ENCODE data around the gene LKAAEAR1. TPM values are rescaled to one million over a fixed set of nuclear protein-coding genes. Genes with fewer than 3 reads are reported as not detected.

Gene LKAAEAR1
- total and polyA plus RNA-seq, 2 of the 13 experiments (the other 11 are each of a cell fraction or from before 2014, with no cell fraction given), result not detected

DNA sequence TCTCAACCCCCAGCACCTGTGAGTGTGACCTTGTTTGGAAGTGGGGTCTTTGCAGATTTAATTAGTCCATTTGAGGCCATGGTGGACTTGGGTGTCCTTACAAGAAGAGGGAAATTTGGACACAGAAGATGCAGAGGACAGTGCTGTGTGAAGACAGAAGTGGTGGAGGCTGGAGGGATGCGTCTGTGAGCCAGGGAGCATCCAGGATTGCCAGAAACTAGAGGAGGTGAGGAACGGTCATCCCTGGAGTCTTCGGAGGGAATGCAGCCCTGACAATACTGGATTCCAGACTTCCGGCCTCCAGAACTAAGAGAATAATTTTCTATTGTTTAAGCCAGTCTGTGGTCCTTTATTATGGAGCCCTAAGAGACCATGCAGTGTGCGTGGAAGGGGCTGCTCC is 46.1 kb upstream of the LKAAEAR1 start:
- ATAC-seq (no peak), DNase-seq (ENCODE audit: low spot score) (no peak), FAIRE-seq (no peak)
- Histone ChIP-seq H3K79me2 (ENCODE audit: insufficient read depth, low read length) (no peaks in the 10 kb centered on the region), H3K9ac (ENCODE audit: insufficient read depth, low read depth, low read length) (no peak overlapping the region), H3K4me2 (ENCODE audit: low read depth, low read length) (no peak overlapping the region), H3K9me3 (ENCODE audit: low read length) (no peaks in the 10 kb centered on the region), H3K4me3 (replicated peaks in 1 of 3; ENCODE audit: insufficient read depth in 1 of 3, low read depth in 2 of 3, low read length in 3 of 3) (no peak overlapping the region), H4K20me1 (ENCODE audit: insufficient read depth, low read length) (no peaks in the 10 kb centered on the region), H3K27me3 (ENCODE audit: control insufficient read depth in 1 of 2, insufficient read depth in 2 of 2, low read length in 2 of 2) (peaks cover 1 to 19% of the 10 kb centered on the region in 2 experiments; a peak in 3 of 5 replicates), H3K36me3 (replicated peaks in 1 of 2; ENCODE audit: control insufficient read depth in 1 of 2, insufficient read depth in 2 of 2, low read length in 2 of 2) (no peaks in the 10 kb centered on the region), H3K27ac (ENCODE audit: extremely low read length, insufficient read depth, low read length) (no peak overlapping the region), H2AFZ (ENCODE audit: low read length) (no peak overlapping the region), H3K4me1 (ENCODE audit: insufficient read depth, low read length) (peaks cover 12% of the 10 kb centered on the region)
- TF ChIP-seq, protein P1, sequence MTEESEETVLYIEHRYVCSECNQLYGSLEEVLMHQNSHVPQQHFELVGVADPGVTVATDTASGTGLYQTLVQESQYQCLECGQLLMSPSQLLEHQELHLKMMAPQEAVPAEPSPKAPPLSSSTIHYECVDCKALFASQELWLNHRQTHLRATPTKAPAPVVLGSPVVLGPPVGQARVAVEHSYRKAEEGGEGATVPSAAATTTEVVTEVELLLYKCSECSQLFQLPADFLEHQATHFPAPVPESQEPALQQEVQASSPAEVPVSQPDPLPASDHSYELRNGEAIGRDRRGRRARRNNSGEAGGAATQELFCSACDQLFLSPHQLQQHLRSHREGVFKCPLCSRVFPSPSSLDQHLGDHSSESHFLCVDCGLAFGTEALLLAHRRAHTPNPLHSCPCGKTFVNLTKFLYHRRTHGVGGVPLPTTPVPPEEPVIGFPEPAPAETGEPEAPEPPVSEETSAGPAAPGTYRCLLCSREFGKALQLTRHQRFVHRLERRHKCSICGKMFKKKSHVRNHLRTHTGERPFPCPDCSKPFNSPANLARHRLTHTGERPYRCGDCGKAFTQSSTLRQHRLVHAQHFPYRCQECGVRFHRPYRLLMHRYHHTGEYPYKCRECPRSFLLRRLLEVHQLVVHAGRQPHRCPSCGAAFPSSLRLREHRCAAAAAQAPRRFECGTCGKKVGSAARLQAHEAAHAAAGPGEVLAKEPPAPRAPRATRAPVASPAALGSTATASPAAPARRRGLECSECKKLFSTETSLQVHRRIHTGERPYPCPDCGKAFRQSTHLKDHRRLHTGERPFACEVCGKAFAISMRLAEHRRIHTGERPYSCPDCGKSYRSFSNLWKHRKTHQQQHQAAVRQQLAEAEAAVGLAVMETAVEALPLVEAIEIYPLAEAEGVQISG (CRISPR knock-in tag; IDR thresholded peaks at IDR 0.05), result no peak
- no peak for TF ChIP-seq PRPF4 (IDR thresholded peaks at IDR 0.05; ENCODE audit: low read depth, low read length, poor library complexity, severe bottlenecking)
- TF ChIP-seq, protein P2, sequence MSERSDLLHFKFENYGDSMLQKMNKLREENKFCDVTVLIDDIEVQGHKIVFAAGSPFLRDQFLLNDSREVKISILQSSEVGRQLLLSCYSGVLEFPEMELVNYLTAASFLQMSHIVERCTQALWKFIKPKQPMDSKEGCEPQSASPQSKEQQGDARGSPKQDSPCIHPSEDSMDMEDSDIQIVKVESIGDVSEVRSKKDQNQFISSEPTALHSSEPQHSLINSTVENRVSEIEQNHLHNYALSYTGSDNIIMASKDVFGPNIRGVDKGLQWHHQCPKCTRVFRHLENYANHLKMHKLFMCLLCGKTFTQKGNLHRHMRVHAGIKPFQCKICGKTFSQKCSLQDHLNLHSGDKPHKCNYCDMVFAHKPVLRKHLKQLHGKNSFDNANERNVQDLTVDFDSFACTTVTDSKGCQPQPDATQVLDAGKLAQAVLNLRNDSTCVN (CRISPR knock-in tag; IDR thresholded peaks at IDR 0.05; ENCODE audit: borderline replicate concordance), result no peak
- TF ChIP-seq NBN (conservative IDR thresholded peaks at IDR 0.05), result no peak
- TF ChIP-seq MXI1 (IDR thresholded peaks at IDR 0.05; ENCODE audit: borderline replicate concordance, low read depth, low read length), result no peak
- no peak for TF ChIP-seq NFKBIZ (CRISPR knock-in tag; IDR thresholded peaks at IDR 0.05)
- TF ChIP-seq ZNF383 (CRISPR knock-in tag; IDR thresholded peaks at IDR 0.05; ENCODE audit: borderline replicate concordance), result no peak
- TF ChIP-seq HDAC1 (CRISPR knock-in tag; IDR thresholded peaks at IDR 0.05), result no peak
- TF ChIP-seq, protein P3, sequence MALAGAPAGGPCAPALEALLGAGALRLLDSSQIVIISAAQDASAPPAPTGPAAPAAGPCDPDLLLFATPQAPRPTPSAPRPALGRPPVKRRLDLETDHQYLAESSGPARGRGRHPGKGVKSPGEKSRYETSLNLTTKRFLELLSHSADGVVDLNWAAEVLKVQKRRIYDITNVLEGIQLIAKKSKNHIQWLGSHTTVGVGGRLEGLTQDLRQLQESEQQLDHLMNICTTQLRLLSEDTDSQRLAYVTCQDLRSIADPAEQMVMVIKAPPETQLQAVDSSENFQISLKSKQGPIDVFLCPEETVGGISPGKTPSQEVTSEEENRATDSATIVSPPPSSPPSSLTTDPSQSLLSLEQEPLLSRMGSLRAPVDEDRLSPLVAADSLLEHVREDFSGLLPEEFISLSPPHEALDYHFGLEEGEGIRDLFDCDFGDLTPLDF (CRISPR knock-in tag; IDR thresholded peaks at IDR 0.05), result no peak
- TF ChIP-seq ZNF337 (CRISPR knock-in tag; IDR thresholded peaks at IDR 0.05; ENCODE audit: borderline replicate concordance, low read depth), result no peak
- no TSS peak for BruUV-seq (replicated peaks)
- intact Hi-C loops (cut with micrococcal nuclease; ENCODE audit: unreplicated experiment) (no loop called here), in situ Hi-C loops (cut with HindIII; ENCODE audit: extremely low pct_ligation_motif_present, low pct_unique_long_range_greater_than_20kb) (no loop called here)
- ChIA-PET CTCF (ENCODE audit: low intra/inter-chr PET ratio, low total read pairs) (no interaction called here), POLR2A (no interaction called here)
- 26% methylated on average over 5 of the region's 5 CpGs for WGBS (ENCODE audit: low lambda C conversion rate)

Measured in HepG2 (cell line).